ACHN (cell line): ENCODE measurements around the gene IL27RA.

ENCODE experiments used
- DNase-seq: peaks from one replicate; pipeline ENCODE4 v3.0.0-alpha.2; 2015
- in situ Hi-C: cut with HindIII; loops from 2 replicates; pipeline ENCODE4 v1.10.0; 2017; ENCODE audit warnings: low sequenced_read_pairs, low pct_ligation_motif_present, low pct_unique_long_range_greater_than_20kb

The IL27RA gene

DNA sequence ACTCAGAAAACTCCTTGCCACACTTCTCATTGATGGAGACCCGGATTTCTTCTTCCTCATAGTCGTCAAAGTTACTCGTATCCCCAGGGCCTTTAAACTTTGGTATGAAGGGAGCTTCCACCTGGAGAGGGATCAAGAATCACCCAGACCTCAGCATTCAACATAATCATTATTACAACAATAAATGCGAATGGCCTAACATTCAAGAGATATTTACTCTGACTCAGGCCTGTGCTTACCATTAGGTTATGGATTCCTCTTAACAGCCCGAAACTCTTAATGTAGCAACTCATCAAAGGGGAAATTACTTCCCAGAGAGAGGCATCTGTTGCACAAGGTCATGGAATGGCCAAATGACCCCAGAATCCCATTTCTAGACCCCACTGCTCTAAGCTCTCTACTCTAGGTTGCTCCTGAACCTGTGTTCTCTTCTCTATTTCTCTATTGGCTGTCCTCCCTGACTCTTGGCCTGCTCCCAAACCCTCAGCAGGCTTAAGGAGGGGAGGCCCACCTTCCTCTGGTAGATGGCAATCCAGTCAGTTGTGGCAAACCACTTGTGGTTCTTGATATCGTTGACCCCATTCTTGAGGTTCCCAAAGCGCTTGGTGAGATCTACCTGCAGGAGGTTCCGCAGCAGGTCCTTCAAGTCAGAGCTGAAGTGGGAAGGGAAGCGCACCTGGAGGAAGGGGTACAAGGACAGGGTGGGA lies 61.7 kb downstream of the IL27RA start:
- no peak for DNase-seq
- in situ Hi-C loops = no loop called here

DNA sequence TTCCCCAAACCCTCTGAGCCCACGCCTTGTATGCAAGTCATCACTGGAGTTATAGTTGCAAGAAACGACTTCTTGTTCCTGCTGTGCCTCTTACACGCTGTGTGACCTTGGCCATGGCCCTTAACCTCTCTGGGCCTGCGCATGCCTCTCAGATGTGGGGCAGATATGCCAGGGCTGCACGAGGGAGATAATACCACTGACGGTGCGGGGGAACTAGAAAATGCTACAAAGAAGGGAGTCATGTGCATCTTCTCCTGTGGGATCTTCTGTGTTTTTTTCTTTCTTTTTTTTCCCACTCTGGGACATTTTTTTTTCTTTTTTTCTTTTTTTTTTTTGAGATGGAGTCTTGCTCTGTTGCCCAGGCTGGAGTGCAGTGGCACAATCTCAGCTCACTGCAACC lies 63.3 kb downstream of the IL27RA start:
- in situ Hi-C loops = no loop called here

DNA sequence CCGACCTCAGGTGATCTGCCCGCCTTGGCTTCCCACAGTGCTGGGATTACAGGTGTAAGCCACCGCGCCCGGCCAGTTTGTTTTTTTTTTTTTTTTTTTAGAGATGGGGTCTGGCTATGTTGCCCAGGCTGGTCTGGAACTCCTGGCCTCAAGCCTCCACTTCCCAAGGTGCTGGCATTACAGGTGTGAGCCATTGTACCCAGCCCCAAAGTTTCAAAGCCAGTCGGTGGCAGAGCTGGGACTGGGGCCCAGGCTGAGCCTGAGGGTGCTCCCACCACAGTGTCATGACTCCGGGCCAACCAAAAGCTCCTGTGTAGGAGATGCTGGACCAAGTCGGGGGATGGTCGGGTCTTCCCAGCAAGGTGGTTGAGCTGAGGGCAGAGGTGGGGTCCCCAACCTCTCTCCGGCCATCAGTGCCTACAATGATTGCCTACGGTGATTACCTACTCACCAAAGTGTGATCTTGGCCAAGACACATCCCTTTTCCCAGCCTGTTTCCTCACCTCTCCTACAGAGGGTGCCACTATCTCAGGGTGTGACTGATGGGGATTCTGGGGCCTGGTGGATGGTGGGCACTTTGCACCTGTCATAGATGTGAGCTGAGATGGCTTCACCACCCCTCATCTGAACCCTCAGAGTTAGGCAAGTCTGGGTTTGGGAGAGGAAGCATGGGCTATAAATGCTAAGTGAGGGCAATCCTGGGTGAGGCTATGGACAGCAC lies 64.9 kb downstream of the IL27RA start:
- in situ Hi-C loops = no loop called here
- DNase-seq = no peak

More for the DNA sequence above, 63.3 kb downstream of the IL27RA start:
- DNase-seq = no peak

DNA sequence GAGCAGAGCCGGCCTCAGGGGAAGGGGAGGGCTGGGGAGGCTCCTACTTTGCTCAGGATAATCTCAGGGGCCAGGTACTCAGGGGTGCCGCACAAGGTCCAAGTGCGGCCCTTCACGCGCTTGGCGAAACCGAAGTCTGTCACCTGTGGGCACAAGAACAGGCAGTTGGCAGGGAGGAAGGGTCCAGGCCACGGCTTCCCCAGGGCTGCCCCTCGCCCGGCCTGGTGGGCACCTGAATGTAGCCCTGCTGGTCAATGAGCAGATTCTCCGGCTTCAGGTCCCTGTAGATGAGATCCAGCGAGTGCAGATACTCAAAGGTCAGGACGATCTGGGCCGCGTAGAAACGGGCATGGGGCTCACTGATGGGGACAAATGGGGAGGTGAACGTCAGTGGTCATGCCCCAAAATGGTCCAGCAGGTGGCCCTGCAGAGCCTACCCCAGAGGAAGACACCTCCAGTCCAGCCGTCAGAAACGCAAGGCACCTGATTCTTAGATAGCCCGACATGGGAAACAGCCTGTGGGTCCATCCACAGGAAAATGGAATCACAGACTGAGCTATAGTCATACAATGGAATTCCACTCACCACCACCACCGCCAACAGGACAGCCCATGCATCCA lies 66.1 kb downstream of the IL27RA start:
- DNase-seq = no peak
- in situ Hi-C loops = no loop called here

DNA sequence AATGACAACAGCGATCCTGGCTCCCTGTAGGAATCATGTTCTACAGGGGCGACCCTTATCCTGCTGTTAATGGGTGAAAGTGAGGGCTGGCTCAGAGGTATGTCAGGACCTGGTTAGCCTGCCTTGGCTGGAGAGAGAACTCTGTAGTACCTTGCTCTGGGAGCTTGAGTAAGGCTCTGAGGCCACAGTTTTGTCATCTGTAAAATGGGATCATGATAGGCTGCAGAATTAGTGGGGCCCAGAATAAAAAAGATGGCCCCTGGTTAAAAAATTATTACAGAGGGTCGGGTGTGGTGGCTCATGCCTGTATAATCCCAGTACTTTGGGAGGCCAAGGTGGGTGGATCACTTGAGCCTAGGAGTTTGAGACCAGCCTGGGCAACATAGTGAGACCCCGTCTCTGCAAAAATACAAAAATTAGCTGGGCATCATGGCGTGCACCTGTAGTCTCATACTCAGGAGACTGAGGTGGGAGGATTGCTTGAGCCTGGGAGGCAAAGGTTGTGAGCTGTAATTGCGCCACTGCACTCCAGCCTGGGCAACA lies 69.5 kb downstream of the IL27RA start:
- in situ Hi-C loops = no loop called here
- no peak for DNase-seq

DNA sequence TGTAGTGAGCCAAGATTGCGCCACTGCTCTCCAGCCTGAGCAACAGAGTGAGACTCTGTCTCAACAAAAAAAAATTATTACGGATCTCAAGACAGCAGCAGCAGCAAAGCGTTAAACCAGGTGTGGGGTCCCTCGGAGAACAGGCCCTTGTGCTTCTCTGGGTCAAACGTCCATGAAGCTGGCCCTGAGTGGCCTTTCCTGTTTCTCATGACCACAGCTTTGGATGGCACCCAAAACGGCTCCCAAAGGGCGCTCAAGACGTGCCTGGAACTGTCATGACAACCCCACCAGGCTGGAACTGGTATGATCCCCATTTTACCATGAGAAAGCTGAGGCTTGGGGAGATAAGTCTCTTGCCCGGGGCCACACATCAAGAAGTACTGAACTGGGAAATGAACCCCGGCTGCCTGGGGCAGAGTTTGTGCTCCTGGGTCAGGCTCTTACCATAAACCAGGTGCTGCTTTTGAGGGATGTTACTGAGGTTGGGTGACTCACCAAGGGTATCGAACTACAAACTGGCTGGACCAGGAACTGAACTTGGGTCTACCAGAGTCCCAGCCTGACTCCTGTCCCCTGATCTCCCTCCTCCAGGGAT lies 70.6 kb downstream of the IL27RA start:
- no peak for DNase-seq
- in situ Hi-C loops = no loop called here

DNA sequence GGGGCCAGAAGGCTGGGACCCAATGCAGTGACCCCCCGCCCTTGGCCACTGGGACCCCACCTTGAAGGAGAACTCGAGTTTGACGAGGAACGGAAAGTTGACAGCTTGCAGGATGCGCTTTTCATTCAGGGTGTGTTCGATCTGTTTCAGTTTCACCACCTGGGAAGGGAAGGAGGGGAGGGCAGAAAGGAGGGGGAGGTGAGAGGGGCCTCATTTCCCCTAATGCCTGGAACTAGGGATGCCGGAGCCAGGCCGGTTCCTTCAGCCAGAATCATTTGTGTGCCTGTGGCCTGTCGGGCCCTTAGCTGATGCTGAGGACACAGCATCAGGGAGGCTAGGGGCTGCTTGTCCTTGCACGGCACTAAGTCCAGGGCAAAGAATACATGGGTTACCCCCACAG lies 71.2 kb downstream of the IL27RA start:
- in situ Hi-C loops = no loop called here
- DNase-seq = no peak
